ENCODE results near the gene KLF16. TPM values are rescaled to one million over a fixed set of nuclear protein-coding genes. Genes with fewer than 3 reads are reported as not detected.
"Not testable (repeated sequence)": the region's sequence is repeated elsewhere in the genome, so short reads cannot be mapped to it uniquely, and the experiment has no call there.

The KLF16 gene
- total and polyA plus RNA-seq, 9 of the 15 experiments (the other 6 are each of a cell fraction or from before 2014, with no cell fraction given): 0.04 to 60.4 (median 6.8) TPM

DNA sequence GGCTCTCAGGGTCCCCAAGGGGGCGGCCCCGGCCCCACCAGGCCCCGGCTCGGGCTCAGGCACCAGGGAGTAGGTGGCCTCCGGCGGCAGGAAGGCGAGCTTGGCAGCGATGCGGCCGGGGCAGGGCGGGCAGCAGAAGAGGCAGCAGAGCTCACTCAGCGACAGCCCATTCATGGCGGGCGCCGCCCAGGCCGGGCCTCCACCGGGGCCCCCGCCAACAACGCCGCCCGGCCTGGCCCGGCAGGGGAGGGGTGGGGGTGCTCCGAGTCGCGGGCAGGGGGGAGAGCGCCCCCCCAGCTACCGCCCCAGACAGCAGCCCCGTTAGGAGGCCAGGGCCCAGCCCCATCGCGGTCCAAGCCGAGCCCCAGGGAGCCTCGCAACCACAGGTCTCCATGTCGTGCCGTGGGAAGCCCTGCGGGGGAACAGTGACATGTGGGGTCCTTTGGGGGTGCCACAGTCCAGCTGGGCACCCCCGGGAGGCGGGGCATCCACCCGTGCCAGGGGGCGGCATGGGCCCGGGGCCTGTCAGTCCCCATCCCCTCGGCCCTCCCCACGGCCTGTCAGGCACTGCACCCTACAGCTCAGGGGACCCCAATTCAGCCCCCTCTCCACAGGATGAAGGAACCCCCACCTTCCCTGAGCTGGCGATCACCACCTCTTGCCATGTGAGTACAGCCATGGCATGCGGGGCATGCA is 18.2 kb upstream of the KLF16 start:
- BruUV-seq (replicated peaks); H3K27me3 ChIP-seq (ENCODE audit: control insufficient read depth in 2 of 2, insufficient read depth in 2 of 2, low read length in 2 of 2); in situ Hi-C loops (cut with MboI); H2AFZ ChIP-seq (ENCODE audit: low read depth, low read length); CTCF ChIA-PET (ENCODE audit: low intra/inter-chr PET ratio); H3K4me3 ChIP-seq; intact Hi-C loops (cut with micrococcal nuclease); FAIRE-seq; ATAC-seq; H3K4me2 ChIP-seq (ENCODE audit: insufficient read depth, low read length); DNase-seq (ENCODE audit: extremely low read depth in 1 of 4, low spot score in 3 of 4); H3K27ac ChIP-seq (ENCODE audit: extremely low read depth, low read depth, low read length); H3K9me3 ChIP-seq (replicated peaks; ENCODE audit: control insufficient read depth, insufficient read depth, low read depth, low read length): not testable (repeated sequence)
- Histone ChIP-seq H4K20me1 (replicated peaks; ENCODE audit: control insufficient read depth, insufficient read depth, low read length) (peaks cover 37% of the 10 kb centered on the region; the same call in 1 of the 2 replicates), H3K36me3 (ENCODE audit: control insufficient read depth, insufficient read depth, low read length) (peaks cover 27% of the 10 kb centered on the region; the same call in 2 of the 3 replicates), H3K79me2 (ENCODE audit: control insufficient read depth, insufficient read depth, low read length) (peaks cover 46% of the 10 kb centered on the region), H3K4me1 (replicated peaks in 1 of 2; ENCODE audit: control insufficient read depth in 2 of 2, insufficient read depth in 2 of 2, low read length in 2 of 2) (peaks cover 25 to 65% of the 10 kb centered on the region in 2 experiments), H3K9me1 (ENCODE audit: control insufficient read depth, insufficient read depth, low read length) (peaks cover 14% of the 10 kb centered on the region), H3K9ac (ENCODE audit: insufficient read depth in 1 of 2, low read depth in 2 of 2, low read length in 2 of 2) (peak overlapping the region in 1 of 2 experiments; percentile 99; a peak in 2 of 4 replicates)
- POLR2A ChIA-PET: interaction anchor here (1.3 kb wide), 1 partner anchor 10 kb away, joined by 4 read pairs; no protein-coding TSS in a partner anchor
- TF ChIP-seq POLR2G (IDR thresholded peaks at IDR 0.05; ENCODE audit: low read depth, low read length) (0 out of 2 replicates have a peak, but pooled peaks have one; percentile 7), RBFOX2 (IDR thresholded peaks at IDR 0.05; ENCODE audit: low read depth, low read length) (peak; percentile 26; the same call in 1 of the 2 replicates)
- TF ChIP-seq, protein P1, sequence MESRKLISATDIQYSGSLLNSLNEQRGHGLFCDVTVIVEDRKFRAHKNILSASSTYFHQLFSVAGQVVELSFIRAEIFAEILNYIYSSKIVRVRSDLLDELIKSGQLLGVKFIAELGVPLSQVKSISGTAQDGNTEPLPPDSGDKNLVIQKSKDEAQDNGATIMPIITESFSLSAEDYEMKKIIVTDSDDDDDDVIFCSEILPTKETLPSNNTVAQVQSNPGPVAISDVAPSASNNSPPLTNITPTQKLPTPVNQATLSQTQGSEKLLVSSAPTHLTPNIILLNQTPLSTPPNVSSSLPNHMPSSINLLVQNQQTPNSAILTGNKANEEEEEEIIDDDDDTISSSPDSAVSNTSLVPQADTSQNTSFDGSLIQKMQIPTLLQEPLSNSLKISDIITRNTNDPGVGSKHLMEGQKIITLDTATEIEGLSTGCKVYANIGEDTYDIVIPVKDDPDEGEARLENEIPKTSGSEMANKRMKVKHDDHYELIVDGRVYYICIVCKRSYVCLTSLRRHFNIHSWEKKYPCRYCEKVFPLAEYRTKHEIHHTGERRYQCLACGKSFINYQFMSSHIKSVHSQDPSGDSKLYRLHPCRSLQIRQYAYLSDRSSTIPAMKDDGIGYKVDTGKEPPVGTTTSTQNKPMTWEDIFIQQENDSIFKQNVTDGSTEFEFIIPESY (CRISPR knock-in tag; IDR thresholded peaks at IDR 0.05): peak; percentile 36; the same call in 1 of the 2 replicates
- WGBS (ENCODE audit: insufficient coverage, low coverage, missing lambda C conversion rate): 85% methylated on average over 13 of the region's 44 CpGs
